Measurements from ENCODE around the gene TNP2.
A peak's percentile ranks its signal among the peaks of the same experiment; 100 is the strongest.
"Not testable (repeated sequence)": the region's sequence is repeated elsewhere in the genome, so short reads cannot be mapped to it uniquely, and the experiment has no call there.

Gene TNP2

GRCh38 chr16:11299865-11300559 is 30.9 kb upstream of the TNP2 start:
- no peak for DNase-seq

- not testable (repeated sequence) for DNase-seq
Observed at GRCh38 chr16:11298950-11299547, 29.9 kb upstream of the TNP2 start.

GRCh38 chr16:11298143-11298900 is 29.2 kb upstream of the TNP2 start:
- DNase-seq, result no peak

- peak; percentile 75 to 83 for DNase-seq
Observed at GRCh38 chr16:11297492-11298142, 28.5 kb upstream of the TNP2 start.

- no peak for DNase-seq
Observed at GRCh38 chr16:11296706-11297491, 27.8 kb upstream of the TNP2 start.

GRCh38 chr16:11296351-11296705 is 27.2 kb upstream of the TNP2 start:
- DNase-seq, result no peak

GRCh38 chr16:11295672-11296071 is 26.5 kb upstream of the TNP2 start:
- DNase-seq, result no peak

GRCh38 chr16:11292076-11292748 is 23.1 kb upstream of the TNP2 start:
- DNase-seq, result no peak

GRCh38 chr16:11291091-11291703 is 22.1 kb upstream of the TNP2 start:
- DNase-seq, result no peak

- no peak for DNase-seq
Observed at GRCh38 chr16:11290102-11290893, 21.2 kb upstream of the TNP2 start.

GRCh38 chr16:11289696-11290095 is 20.6 kb upstream of the TNP2 start:
- not testable (repeated sequence) for DNase-seq

GRCh38 chr16:11289202-11289601 is 20.1 kb upstream of the TNP2 start:
- no peak for DNase-seq

GRCh38 chr16:11285842-11286241 is 16.7 kb upstream of the TNP2 start:
- DNase-seq, result no peak

- no peak for DNase-seq
Observed at GRCh38 chr16:11283820-11284248, 14.7 kb upstream of the TNP2 start.

GRCh38 chr16:11280616-11281522 is 11.7 kb upstream of the TNP2 start, which contains the start of gene PRM1:
PRM1 (minus strand) TSS chr16:11281330; CDS start chr16:11281238, 92 bp downstream.
- DNase-seq, result no peak

- no peak for DNase-seq
Observed at GRCh38 chr16:11278681-11279628, 9.8 kb upstream of the TNP2 start.

GRCh38 chr16:11277607-11278337 is 8.6 kb upstream of the TNP2 start:
- DNase-seq, result no peak
